GM18520 (cell line): ENCODE results near the gene CDK3.

Source experiments
- ATAC-seq: cut with Tn5 transposase; IDR thresholded peaks from one replicate; pipeline ENCODE4 v1.9.1; 2021; ENCODE audit not compliant: unreplicated experiment

Gene CDK3

DNA sequence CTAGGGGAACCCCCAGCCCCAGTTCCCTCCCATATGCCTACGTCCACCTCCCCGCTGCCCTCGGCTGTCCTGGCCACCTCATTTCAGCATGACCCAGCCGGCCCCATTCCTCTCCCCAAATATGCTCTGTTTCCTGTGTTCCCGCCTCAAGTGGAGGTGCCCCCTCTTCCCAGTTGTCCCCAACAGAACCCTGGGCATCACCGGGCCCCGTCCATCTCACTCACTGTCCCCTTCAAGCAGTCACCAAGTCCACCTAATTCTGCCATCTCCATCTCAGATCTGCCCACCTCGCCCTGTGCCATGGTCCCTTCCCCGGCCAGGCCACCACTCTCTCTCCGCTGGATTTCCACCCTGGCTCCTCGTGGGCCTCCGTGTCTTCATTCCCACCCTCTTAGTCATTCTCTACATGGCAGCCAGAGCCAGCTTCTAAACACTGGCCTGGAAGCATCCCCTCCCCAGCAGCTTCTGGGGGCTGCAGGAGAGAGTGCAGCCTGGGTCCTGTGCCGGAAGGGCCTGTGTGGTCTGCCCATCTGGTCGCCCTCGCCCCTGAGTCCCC is 12.8 kb downstream of the CDK3 start:
- no peak for ATAC-seq

DNA sequence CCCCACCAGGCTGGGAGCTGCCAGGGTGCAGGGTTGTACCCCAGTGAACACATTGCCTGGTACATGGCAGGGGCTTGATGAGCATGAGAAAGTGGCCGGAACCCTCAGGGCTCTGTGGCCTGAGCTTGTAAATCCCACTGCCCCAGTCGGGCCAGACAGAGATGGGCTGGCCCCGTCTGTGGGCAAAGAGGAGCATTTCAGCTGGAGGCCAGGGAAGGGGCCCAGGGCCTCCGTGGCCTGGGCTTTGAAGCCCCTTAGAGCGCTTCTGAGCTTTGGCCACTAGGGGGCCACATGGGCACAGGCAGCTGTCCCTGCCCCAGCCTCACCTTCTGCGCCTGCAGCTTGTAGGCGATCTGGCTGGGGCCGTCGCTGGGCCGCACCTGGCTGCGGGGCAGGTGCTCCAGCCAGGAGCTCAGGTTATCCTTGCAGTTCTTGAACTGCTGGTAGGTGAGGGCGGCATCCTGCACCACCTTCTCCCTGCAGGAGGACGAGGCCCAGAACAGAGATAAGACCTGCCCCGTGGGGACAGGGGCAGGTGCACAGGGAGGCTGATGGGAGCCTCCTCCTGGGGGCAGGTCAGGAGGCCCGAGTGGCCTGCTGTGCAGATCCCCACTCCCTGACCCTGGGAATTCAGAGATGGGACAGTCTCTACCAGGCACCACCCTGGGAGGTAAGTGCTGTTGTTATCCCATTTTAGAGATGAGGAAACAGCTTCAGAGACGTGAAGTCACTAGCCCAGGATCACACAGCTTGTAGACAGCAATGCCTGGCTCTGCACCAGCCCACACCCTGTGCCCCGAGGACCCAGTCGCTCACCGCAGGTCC is 13.7 kb downstream of the CDK3 start:
- no peak for ATAC-seq

- no peak for ATAC-seq
Measured at GRCh38 chr17:76014925-76015261, 14.2 kb downstream of the CDK3 start.

- ATAC-seq: no peak
Measured at GRCh38 chr17:76017481-76018339, 17.1 kb downstream of the CDK3 start.

DNA sequence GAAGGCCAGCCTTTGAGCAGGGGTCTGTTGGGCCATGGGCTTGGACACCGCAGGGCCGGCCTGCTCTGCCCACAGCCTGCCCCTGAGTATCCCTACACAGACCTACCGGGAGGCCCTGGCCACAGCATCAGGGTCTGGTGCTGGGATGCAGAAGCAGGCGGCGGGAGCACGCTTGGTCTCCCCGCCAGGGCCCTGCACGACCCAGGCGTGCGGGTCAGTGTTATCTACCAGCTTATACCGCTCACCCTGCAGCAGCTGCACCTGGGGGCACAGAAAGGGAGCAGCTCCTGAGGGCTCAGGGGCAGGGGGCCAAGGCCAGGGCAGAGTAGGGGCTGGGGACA is 17.7 kb downstream of the CDK3 start:
- ATAC-seq: no peak

GRCh38 chr17:76018801-76019200 is 18.1 kb downstream of the CDK3 start:
- no peak for ATAC-seq

GRCh38 chr17:76019833-76020467 is 19.3 kb downstream of the CDK3 start:
- ATAC-seq: no peak

DNA sequence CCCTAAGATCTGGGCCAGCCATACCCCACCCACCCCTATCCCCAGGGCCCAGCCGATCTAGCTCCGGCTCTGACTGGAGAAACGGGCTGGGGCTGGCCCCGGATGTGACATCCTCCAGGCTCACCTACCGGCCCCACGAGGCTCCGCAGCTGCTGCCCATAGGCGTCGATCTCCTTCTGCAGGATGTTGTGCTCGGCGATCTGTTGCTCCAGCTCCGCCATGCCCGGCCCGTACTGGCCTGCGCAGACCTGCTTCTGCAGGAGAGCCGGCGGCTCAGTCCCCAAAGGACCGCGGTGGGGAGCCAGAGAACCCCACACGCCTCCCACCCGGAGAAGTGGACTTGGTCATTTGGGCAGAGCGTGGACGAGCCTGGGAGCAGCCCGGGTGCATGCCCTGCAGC is 21.6 kb downstream of the CDK3 start:
- ATAC-seq: no peak

DNA sequence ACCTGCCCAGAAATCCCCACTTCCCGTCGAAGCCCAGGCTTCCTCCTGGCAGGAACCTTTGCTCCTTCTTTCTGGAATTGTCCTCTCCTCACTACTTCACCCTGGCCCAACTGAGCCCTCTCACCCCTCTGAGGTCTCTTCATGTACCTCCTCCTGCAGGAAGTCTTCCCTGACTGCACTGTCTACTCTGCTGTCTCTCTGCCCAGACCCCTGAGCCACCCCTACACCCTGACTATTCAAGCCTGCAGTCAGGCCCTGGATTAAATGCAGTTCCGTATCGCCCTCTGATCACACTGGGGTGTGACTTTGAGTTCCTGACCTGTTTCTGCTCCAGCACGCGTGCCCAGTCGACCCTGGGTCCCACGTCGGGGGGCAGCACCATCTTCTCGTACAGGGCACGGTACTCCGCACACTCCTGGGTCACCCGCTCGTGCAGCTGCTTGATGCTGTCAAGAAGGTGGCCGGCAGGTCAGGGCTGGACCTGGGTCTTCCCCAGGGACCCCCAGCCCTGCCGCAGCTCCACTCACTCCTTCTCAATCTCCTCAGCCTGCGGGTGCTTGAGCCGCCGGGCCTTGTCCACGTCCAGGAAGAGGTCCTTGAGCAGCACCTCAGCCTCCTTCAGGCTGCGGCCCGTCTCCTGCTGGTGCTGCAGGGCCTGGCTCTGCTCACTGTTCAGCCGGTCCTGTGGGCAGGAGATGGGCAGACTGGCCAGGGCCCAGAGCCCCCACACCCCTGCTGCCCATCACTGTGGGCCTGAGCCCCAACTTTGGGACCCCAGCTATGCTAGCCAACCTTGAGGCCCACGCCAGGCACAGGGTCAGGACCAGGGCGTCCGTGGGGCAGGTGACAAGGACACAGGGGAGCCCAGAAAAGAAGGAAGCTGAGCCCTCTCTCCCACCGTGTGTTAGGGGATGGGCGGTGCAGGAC is 22.6 kb downstream of the CDK3 start:
- ATAC-seq: no peak

- no peak for ATAC-seq
Measured at GRCh38 chr17:76023900-76024237, 23.2 kb downstream of the CDK3 start.

- no peak for ATAC-seq
Measured at GRCh38 chr17:76024353-76024752, 23.7 kb downstream of the CDK3 start.

DNA sequence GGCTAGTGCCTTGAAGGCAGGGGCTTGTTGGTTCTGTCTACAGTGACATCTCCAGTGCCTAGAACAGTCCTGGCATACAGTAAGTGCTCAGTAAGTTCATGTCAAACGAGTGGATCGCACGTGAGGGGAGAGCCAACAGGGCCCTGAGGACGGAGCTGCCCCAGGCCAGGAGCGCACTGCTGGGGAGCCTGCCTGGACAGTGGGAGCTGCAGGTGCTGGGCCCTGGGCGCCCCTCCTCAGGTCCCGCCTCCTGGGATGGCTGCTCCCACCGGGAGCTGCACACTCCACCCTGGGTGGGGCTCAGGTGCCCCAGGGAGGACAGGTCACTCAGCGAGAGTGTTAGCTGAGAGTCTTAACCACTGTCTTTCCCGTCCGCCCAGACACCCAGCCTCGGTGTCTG is 24.6 kb downstream of the CDK3 start:
- no peak for ATAC-seq

GRCh38 chr17:76026714-76027158 is 26.1 kb downstream of the CDK3 start:
- no peak for ATAC-seq

GRCh38 chr17:76027159-76027839 is 26.6 kb downstream of the CDK3 start, which contains the start of gene EVPL:
EVPL (minus strand) TSS chr17:76027306; CDS start chr17:76027198, 108 bp downstream.
- no peak for ATAC-seq

DNA sequence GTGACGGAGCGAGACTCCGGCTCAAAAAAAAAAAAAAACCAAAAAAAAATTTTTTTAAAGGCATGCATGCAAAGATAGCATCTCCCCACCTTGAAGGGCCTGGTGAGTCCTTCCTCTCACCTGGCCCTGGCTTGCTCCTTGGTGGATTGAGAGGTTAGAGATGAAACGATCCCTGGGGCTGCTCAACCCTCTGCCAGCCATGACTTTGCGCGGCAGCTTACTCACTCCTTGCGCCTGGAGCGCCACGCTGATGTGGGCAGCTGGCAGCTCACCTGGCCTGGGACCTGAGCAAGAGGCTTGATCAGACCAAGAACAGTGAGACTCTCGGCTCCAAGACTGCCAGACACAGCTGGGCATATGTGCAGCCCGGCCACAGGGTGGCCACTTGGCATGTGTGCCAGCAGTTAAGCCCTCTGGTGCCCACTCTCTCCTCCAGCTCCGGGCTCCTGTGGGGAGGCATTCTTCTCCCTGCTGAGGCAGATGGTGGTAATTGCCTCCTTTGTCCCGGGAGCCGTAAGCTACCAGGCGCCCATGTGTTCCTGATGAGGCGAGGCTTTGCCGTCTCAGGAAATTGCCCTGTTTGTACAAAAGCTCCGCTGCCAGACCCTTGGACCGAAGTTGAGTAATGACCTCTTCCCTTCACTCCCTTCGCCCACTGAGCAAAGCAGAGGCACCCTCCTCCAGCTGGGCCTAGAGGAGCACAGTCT is 31.6 kb downstream of the CDK3 start:
- ATAC-seq: no peak

GRCh38 chr17:76032780-76033108 is 32.1 kb downstream of the CDK3 start:
- no peak for ATAC-seq

DNA sequence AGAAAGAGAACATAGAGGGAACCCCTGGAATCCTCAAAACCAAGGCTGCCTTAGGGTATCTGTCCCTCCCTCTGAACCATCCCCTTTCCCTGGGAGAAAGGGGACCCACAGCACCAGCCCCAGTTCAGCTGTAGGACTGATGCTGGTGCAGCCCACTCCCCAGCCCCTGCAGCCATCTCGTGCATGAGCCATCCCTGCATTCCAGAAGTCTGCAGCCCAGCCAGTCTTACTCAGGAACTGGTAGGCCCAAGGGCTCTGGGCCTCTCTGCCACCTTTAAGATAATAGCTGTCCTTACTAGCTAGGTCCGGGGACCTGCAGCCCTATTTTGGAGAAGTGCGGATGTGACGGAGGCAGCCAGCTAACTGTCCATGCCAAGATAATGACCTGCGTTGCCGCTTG is 32.5 kb downstream of the CDK3 start:
- ATAC-seq: no peak

DNA sequence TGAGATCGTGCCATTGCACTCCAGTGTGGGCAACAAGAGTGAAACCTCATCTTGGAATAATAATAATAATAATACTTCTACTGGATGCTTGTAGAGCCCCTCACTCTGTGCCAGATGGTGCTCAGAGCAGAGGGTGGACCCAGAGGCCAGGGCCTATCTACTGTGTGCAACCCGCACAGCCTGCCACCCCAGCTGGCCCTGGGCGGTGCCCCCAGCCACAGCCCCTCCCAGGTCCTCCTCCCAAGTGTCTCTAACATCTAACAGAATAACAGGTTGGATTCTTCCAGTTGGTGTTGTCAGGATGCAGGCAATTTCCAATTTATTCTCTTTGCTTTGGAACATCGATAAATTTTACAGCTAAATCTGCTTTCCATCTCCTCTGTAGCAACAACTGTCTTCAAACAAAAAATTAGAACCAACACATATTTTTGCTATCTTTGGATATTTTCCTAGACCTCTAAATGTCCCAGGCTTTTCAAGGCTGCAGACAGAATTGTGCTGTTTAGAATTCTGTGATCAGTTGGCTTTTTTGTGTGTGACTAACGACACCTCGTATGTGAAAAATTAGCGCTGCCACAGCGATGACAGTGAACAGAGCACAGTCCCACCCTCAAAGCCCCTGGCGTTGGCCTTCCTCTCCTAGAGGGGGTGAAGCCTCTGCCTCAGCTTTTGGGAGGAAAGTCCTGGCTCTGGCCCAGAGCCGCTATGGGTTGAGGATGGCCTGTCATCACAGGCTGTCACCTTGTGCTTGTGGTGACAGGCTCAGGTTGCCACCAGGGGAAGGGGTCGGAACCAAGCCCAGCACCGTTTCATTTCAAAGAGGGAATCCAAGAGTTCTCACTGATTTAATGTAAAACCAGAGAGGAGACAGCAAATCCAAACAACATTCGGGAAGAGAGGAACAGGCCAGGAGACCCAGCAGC is 34.0 kb downstream of the CDK3 start:
- ATAC-seq: no peak
